Activated CD4-positive, alpha-beta T cell treated with anti-CD3 and anti-CD28 coated beads for 1 hour (primary cell): Measurements from ENCODE around the gene EXD3.
A peak's percentile ranks its signal among the peaks of the same experiment; 100 is the strongest.

Experiments used
- DNase-seq: peaks from one replicate; pipeline ENCODE4 v3.0.0-alpha.2; 2020

The EXD3 gene

DNA sequence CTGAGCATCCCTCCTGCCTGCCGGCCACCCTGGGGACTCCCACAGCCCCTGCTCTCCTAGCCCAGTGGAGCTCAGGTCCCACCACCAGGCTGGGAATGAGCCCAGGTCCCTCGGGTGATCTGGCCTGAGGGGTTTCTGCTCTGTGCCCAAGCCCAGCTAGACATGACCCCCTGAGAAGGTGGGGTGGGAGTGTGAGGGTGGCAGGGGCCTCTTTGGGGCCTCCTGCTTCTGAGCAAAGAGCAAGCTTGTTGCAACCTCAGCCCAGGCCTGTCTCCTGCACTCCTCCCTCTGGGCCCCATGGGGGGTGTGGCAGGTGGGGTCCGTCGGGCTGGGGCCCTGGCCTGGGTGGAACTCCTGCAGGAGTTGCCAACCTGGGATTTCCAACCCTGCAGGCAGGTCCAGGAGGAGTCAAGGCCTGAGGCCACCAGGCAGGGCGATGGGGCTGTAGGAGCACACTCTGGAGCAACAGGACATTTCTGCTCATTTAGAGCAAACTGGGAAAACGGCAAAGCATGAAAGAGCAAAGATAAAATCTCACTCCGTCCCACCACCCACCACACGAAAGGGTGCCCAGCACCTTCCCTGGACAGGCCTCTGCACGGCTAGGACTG is 109.5 kb downstream of the EXD3 start:
- DNase-seq: no peak

DNA sequence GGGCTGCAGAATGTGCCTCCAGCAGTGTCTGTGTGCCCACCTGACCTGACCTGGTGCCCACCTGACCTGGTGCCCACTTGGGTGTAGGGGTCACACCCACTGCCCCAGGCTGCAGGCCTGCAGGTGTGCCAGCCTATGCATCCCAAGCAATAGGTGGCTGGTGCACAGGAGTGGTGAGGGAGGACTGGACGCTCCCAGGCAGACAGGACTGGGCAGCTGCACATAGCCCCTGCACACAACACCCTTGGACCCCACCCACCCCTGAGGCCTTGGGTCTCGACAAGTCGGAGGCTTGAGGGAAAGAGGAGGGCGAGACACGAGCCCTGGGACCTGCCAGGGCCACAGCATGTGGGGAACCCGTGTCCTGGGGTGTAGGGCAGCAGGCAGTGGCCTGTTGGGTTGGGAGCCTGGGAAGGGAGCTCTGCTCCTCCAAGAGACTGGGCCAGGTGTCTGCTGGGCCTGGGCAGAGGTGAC is 110.1 kb downstream of the EXD3 start:
- DNase-seq: no peak

DNA sequence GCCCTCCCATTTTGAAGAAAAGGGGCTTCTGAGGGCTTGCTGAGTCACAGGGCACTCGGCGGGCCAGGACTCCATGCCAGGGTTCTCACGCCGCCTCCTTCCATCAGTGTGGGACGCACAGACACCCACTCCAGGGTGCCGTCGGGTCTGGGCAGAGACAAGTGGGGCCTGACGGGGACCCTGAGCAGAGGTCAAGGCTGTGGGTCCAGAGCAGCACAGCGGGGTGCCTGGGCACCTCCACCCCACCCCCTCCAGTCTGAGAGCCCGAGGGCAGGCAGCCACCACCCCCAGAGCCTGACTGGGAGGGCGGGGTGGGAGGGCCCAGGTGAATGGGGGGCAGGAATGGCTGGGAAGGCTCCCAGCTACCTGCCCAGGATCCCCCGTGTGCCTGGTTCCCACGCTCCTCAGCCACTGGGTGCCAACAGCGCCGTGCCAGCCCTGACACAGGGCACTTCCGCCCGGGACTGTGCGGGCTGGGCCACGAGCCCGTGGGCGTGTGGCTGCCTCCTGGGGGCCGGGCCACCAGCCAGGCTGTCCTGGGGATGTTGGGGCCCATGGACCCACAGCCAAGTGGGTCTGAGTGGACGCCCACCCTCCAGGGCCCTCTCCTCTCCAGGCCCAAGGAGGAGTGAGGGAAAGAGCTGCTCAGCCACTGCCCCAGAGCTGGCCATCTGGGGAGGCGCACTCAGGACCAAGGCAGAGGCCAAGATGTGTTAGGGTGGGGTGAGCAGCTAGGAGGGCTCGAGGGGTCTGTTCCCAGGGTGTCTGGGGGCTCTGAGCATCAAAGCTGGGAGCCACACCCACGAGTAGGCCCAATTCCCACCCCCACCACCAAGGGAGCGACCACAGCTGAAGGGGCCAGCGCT is 110.7 kb downstream of the EXD3 start:
- no peak for DNase-seq

DNA sequence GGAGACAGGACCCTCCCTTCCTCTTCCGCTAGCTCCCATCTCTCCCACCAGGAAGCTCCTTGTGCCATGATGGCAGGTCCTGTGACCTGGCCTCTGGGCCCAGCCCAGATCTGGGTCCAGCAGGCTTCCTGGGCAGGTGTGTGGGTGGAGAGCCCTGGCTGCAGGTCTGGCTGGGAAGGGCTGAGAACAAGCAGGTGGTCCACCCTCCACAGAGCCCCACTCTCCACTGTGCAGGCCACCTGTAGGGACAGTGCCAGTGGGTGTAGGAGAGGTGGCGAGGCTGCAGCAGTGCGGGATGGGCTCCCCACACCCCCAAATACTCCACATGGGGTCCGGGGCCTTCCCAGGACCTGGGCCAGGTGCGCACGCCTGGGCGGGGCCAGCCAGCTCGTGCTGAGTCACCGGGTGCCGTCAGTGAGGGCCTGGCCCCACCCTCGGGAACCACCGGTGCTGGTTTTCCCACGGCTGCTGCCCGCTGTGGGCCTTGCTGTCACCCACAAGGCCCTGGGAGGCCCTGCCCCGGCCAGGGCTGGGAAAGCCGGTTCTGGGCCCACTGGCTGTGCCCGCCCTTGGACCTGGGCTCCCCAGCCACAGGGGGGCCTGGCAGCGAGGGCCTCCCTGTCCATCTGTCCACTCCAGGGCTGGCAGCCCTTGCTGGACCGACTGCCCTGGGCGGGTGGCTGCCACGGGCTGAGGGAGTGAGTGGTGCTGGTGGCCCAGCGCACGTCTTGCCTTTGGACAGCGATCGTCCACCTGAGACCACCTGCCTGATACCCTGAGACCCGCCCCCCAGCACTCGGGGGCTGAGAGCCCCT is 111.6 kb downstream of the EXD3 start:
- no peak for DNase-seq

DNA sequence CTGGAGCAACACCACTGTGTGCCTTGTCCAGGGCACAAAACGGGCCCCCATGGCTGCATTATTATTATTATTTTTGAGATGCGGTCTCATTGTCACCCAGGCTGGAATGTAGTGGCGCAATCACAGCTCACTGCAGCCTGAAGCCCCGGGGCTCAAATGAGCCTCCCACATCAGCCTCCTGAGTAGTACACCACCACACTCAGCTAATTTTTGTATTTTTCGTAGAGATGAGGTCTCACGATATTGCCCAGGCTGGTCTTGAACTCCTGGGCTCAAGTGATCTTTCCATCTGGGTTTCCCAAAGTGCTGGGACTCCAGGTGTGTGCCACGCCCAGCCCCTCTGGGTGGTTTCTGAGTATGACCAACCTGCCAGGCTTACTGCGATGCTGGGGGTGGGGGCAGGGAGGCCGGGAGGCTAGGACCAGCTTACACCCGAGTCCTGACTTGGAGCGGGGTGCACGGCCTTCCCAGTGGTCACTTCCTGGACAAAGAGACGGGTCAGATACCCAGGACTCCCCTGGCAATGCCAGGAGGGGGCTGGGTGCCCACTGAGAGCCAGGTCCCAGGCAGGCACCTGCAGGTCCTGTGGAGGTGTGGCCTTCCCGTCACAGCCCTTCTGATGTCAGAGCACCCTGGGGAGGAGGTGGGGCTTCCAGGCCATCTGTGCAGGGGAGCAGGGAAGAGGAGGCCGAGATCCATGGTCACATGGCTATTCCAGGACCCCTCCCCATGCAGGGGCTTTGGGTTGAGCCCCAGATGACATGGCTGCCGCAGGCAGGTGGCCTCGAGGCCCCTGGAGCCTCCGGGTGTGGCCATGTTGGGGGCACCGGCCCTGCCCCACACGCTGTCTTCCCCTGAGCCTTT is 112.5 kb downstream of the EXD3 start:
- DNase-seq: no peak

DNA sequence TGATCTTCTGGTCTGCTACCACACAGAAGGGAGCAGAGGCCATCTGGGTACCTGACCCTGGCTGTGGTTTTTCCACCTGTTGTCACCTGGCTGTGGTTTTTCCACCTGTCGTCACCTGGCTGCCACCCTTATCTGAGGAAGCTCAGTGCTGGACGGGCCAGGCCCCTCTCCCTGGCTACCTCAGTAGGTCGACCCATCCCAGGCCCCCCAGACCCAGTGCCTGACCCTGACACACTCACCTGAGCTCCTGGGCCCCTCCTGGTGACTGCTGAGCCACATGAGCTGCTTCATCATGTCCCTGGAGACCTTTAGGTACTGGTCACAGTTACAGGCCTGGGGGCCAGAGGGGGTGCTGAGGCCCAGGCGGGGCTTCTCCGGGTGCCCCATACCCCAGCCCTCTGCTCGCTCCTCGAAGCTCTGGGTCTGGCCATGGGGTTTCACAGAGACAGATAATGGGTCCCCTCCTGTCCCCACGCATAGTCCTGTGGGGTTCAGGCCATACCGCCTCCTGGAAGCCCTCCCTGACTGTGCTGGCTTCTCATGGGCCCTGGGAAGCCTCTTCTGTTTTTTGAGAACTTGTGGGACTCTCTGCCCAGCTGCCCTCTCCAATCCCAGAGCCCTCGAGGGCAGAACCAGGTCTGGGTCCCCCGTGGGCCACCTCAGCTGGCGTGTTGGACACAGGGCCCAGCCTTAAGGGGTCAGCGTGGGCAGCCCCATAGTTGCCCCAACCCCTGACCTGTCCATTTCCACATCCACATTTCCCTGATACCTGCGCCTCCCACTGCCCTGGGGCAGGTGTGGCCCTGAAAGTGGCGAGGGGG is 113.4 kb downstream of the EXD3 start:
- DNase-seq: no peak

DNA sequence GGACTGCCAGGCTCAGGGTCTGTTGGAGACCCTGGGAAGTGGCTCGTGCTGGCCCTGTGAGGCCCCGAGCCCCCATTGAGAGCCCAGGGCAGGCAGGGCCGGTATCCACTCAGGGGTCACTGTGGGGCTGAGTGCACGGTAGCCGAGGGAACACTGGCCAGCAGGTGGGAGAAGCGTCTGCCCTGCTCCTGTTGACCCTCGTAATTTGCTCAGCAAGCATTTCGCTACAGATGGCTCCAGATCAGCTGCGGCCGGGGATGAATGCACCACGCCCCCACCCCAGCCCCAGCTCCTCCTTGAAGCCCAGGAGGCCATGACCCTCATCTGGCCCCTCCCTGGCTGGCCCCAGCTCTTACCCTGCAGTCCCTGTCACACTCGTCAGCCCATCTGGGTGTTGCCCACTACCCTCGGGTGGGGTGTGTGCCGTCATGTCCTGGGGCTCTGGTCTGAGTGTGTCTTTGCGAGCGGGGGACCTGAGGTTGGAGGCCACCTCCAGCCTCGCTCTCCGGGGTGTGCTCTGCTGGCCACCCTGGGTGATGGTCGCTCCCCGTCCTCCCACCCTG is 114.8 kb downstream of the EXD3 start:
- DNase-seq: no peak

DNA sequence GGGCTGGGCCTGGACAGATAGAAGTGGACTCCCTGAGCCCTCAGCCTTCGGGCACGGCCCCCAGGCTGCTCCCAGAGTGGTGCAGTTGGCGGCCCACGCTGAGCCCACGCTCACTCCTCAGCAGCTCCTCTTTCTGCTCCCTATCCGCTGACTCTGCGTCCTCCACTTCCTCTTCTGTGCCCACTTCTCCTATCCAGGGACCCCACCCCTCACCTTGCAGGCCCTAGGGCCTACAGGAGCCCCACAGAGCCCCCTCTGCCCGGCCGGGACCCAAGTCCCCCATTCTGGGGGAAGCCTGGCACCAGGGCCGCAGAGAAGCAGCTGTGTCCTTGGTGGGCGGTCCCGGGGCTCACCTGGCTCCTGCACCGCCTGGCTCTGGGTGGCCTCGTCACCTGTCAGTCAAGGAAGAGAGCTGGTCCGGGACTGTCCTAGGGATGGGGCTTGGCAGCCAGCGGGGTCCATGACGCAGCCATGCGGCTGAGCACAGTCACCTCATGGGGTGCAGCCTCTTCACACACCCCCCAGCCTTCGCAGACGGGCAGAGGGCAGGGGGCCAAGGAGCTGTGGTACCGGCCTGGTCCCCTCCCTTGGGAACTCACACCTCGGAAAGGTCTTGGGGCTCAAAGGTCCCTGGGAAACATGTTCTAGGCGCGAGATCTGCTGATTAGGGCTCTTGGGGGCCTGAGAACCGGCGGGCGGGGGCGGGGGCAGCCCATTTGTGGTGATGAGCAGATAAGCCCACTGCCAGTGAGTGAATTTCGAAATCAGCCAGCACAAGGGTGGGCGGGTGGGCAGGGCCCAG is 115.5 kb downstream of the EXD3 start:
- DNase-seq: no peak

DNA sequence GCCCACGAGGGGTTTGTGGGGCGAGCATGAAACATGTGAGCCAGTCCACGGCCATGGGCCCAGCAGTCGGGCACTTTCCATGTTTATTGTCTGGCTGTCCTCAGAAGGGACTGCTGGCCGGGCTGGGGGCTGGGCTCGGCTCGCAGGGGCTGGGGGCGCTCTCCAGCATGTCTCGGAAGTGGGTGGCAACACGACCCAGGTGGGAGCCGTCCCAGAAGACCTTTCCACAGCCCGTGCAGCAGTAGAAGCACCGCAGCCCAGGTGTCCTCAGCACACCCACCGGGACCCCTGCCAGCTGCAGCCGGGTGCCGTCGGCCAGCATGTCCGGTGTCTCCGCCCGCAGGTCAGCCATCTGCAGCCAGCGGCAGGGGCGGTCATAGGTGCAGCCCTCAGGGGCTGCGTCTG is 116.1 kb downstream of the EXD3 start:
- DNase-seq: no peak

DNA sequence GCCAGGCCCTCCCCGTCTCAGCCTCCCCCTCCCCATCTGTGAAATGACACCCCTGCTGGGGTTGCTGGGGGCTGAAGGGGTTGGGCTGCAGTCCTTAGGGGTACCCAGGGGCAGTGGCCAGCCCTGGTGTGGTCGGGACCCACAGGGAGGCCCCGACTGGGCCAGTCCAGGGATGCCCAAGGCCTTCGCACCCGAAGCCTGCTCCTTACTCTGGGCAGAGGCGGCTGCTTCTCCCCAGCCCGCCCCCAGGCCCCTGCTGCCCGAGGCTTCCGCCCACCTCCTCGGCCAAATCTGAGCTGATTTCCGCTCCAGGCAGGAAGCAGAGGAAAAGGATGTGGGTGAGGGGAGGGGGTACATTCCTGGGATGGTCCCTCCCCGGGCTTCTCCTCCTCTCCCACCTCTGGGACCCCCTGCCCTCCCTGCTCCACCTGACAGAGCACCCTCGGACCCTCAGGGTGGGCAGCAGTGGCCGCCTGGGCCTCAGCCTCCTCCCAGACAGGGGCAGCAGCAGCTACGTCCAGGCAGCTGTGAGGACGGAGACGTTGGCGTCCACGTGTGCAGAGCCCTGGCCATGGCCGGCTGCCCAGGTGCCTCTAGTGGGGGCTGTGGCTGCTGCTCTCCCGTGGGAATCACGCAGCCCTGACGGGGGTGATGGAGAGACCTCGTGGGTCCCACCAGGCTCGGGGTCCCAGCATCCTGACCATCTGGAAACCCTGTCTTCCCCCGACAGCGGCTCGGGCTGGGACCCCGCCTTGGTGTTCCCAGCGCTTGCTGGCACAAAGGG is 116.7 kb downstream of the EXD3 start:
- DNase-seq: no peak

DNA sequence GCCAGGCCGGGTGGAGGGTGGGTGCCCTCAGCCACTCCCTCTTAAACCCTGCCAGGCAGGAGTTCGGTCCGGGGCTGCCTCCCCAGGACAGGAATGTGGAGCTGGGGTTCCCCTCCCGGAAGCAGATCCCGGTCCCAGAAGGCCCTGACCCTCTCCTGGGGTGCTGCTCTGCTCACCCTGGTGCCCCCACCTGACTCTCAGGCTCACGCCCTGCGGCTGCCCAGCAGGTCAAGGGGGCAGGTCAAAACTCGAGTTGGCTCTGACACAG is 117.2 kb downstream of the EXD3 start:
- no peak for DNase-seq

DNA sequence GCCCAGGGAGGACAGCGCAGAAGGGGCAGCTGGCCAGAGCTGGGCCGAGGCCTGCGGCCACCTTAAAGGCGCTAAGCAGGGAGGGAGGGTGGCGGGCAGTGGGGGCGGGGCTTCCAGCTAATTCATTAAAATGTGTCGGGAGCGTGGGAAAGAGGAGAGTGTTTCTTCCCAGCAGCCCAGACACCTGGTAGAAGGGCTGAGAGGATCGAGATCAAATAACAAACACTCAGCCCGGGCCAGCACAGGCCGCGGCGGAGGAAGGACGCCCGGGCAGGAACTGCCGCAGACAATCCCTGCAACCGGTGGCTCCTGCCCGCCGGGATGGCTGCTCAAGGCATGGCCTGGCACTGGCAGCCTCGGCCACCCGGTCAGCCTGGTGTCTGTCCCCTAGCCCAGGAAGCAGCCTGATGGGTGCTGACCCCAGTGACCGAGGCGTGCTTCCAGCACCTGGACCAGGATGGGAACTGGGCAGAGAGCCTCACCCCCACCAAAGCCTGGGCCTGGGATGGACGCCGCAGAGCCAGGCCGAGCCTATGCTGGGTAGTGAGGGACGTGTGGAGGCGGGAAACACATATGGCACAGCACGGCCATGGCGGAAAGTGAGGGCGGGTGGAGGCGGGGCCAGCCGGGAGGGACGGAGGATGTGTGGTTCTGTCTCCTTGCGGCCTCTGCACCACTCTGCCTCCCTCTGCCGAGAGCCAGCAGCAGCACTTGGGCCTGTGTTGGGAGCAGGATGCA is 117.7 kb downstream of the EXD3 start:
- DNase-seq: peak; percentile 41

DNA sequence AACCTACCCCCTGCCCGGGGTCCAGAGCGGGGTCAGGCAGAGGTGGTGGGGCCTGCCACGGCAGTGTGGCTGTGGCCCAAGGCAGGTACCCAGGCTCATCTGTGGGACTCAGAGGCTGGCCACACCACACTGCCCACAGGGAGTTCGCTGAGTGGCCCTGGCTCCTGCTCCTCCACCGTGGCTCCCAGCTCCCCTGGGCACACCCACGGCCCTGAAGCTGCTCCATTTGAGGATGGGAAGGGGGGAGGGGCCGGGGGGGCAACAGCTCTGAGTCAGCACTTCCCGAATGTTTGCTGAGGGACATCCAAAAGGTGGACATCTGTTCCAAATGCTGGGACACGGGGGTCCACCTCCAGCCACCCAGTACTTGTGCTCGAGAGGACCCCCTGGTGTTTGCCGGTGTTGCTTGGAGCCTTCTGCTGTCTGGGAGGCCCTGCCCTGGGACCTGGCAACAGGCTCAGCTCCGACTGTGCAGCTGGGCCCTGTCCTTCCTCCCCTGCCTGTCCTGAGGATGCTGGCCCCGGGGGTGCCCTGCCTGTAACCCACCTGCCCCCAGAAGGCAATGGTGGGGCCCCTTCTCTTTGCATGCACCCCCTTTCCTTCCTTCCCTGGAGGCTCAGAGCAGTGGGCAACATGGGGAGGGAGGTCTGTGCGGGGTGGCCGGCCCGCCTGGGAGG is 118.4 kb downstream of the EXD3 start:
- DNase-seq: no peak

DNA sequence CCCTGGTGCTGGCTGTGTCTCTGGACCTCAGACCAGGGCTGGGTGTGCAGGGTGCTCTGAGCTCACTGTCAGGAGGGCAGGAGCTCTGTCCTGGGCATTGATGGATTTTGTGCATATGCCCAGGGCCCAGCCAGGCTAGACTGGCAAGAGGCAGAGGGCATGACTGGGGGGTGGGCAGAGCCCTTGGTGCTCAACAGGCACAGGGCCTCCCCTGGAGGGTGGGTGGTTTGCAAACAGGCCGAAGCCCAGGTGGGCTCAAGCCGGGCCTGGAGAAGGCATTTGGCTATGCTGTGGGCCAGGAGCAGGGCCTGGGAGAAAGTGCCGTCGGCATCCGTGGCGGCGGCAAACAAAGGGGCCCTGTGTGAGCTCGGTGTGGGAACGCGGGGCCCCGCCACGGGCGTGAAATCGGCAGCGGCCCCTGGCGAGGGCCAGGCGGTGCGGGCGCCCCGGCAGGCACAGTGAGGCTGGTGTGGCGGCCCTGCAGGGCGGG is 119.0 kb downstream of the EXD3 start:
- no peak for DNase-seq

DNA sequence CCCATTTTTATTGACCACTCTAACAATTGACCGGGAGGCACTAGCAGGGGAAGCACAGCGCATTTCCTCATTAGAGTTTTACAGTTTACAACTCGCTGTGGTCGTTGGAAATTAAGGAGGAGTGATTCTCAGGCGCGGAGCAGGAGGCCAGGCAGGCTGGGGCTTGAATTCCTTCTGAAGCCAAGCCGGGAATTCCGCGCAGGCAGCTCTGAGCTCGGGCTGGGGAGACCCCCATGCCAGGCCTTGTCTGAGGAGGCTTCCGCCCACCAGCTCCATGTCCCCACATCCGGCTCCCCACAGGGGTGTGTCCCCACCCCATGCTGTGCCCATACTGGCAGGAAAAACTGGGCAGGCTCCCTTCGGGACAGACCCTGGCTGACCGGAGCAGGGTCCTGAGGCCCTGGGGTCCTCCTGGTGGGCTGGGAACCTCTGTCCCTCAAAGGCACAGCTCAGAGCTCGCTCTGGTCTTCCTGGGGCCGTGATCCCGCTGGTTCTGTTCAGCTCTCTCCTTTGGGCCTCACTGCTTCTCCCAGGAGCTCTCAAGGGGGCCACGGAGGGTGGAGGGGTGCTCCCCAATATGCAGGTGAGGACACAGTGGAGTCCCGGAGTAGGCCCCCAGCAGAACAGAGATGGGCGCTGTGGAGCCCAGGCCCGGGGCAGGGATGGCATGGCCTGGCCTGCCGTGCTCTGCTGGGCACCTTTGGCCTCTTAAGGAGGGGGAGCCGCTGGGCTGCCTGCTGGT is 119.6 kb downstream of the EXD3 start:
- DNase-seq: no peak

DNA sequence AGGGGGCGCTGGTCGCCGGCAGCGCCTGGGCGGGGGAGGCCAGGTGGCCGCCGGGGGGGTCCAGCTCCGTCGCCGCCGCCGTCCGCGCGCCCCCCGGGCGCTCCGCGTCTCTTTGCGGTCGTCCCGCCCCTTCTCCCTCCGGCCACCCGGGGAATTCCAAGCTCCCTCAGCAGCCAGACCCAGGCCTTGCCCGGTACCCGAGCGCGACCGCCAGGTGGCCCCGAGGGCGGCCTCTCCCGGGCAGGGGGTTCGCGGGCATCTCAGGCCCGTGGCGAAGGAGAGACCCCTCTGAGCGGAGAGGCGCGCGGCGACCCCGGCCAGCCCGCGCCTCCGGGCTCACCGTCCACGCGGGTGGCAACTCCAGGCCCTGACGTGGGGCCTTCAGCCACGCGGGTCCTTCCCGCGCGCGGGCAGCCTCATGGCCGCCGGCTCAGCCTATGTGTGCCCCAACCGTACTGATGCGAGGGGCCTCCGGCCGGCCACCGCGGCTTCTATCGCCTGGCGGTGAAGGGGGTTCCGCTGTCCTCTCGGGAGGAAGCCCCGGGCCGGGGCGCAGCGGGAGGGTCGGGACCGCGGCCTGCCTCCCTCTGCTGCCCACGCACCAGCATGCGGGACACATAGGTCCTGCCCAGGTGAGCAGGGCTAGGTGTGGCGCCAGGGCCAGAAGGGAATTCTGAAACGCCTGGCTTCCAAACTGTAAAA is 120.4 kb downstream of the EXD3 start:
- DNase-seq: no peak

DNA sequence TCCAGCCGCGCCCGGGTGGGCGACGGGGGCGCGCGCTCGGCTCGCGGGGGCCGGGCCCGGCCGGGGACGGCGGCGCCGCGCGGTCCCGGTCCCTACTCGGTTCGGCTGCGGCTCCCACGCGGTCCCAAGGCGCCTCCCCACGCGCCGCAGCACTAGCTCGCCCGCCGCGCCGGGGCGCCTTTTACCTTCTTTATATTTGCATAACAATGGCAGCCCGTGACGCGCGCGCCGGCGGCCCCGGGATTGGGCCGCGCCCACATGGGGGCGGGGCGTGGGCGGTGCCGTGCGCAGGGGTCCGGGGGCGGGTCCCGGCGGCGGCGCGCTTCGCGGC is 120.9 kb downstream of the EXD3 start, which contains the start of gene NRARP:
NRARP (minus strand) TSS at position 154 of the 331 bp plus-strand sequence. CDS start 343 bp downstream, outside the sequence.
- peak; percentile 88 for DNase-seq
